Suprapubic skin (tissue), 4 donors: ENCODE results near the gene YTHDC2.

ENCODE experiments used
- POLR2A ChIP-seq, 2 donors: fragments of 450-650 bp; IDR thresholded peaks; one replicate each; pipeline ENCODE4 v1.6.1; 2017; ENCODE audit warnings: antibody characterized with exemption in 2 of 2, mild to moderate bottlenecking in 2 of 2, moderate library complexity in 2 of 2
- POLR2AphosphoS5 ChIP-seq, 3 donors: sonication (generic); formaldehyde crosslinking; IDR thresholded peaks; one replicate each; pipeline ENCODE4 v1.6.1; 2017; ENCODE audit warnings: antibody characterized with exemption in 3 of 3
- TF ChIP-seq, protein P1 (sequence below), 2 donors: fragments of 200-600 bp in 1 of 2; fragments of 450-650 bp in 1 of 2; sonication (generic) in 1 of 2; IDR thresholded peaks; one replicate each; pipeline ENCODE4 v1.5.1; 2016 to 2019; ENCODE audit warnings: antibody characterized with exemption in 2 of 2, mild to moderate bottlenecking in 1 of 2, moderate library complexity in 1 of 2

GRCh38 chr5:113614191-113614590 is 100.7 kb downstream of the YTHDC2 start:
- TF ChIP-seq POLR2AphosphoS5 (IDR thresholded peaks at IDR 0.05), result no peak
- TF ChIP-seq, protein P1, sequence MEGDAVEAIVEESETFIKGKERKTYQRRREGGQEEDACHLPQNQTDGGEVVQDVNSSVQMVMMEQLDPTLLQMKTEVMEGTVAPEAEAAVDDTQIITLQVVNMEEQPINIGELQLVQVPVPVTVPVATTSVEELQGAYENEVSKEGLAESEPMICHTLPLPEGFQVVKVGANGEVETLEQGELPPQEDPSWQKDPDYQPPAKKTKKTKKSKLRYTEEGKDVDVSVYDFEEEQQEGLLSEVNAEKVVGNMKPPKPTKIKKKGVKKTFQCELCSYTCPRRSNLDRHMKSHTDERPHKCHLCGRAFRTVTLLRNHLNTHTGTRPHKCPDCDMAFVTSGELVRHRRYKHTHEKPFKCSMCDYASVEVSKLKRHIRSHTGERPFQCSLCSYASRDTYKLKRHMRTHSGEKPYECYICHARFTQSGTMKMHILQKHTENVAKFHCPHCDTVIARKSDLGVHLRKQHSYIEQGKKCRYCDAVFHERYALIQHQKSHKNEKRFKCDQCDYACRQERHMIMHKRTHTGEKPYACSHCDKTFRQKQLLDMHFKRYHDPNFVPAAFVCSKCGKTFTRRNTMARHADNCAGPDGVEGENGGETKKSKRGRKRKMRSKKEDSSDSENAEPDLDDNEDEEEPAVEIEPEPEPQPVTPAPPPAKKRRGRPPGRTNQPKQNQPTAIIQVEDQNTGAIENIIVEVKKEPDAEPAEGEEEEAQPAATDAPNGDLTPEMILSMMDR (IDR thresholded peaks at IDR 0.05), result no peak
- TF ChIP-seq POLR2A (IDR thresholded peaks at IDR 0.05), result no peak
